ENCODE data around the gene BBS1. TPM values are rescaled to one million over a fixed set of nuclear protein-coding genes. Genes with fewer than 3 reads are reported as not detected.

BBS1 gene
- total RNA-seq, 1 donor from 2014 or later: 35.8 TPM

DNA sequence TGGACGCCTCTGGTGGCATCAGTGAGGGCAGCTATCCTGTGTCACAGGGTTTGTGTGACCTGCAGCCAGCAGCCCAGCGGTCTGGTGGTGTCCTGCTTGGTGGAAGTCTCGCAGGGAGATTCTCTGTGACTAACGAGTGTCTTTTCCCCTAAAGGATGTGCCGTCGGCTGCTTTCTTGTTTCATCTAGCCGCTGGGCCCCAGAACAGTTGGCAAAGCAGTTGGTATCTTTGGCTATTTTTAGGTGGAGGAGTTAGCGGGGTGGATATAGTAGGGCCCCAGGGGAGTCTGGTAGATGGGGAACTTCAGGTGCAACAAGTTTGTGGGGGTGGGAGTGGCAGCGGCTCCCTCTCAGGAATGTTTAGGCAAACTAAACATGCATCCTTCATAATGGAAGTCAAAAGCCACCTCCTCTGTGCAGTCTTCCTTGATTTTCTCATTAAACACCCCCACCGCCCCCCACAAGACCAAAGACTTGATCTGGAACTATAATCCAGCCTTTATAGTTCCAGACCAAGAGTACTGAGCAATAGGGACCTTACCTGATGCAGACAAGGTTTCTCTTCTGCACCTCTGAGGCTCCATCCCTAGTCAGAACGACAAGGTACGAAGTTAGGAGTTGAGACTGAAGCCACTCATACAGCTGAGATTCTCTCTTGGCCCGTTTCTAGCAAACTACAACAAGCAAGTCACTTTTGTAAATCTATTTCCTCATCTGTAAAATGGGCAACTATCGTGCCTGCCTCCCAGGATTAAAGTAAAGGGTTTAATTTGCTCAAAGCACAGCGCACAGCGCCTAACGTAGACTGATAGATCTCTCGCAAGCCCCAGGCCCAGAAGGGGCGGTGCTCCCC is 44.8 kb upstream of the BBS1 start:
- H3K4me1 Mint-ChIP-seq (ENCODE audit: unreplicated experiment): peaks cover 9% of the 10 kb centered on the region
- peak overlapping the region; percentile 74 for H3K27ac Mint-ChIP-seq (ENCODE audit: unreplicated experiment)
- TF ChIP-seq, protein P1, sequence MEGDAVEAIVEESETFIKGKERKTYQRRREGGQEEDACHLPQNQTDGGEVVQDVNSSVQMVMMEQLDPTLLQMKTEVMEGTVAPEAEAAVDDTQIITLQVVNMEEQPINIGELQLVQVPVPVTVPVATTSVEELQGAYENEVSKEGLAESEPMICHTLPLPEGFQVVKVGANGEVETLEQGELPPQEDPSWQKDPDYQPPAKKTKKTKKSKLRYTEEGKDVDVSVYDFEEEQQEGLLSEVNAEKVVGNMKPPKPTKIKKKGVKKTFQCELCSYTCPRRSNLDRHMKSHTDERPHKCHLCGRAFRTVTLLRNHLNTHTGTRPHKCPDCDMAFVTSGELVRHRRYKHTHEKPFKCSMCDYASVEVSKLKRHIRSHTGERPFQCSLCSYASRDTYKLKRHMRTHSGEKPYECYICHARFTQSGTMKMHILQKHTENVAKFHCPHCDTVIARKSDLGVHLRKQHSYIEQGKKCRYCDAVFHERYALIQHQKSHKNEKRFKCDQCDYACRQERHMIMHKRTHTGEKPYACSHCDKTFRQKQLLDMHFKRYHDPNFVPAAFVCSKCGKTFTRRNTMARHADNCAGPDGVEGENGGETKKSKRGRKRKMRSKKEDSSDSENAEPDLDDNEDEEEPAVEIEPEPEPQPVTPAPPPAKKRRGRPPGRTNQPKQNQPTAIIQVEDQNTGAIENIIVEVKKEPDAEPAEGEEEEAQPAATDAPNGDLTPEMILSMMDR (IDR thresholded peaks at IDR 0.05; ENCODE audit: unreplicated experiment): no peak
- no peak for DNase-seq (ENCODE audit: low spot score)
- no peaks in the 10 kb centered on the region for H3K36me3 Mint-ChIP-seq (ENCODE audit: low read depth, unreplicated experiment)
- peak overlapping the region; percentile 91 for H3K4me3 Mint-ChIP-seq (ENCODE audit: unreplicated experiment)
- no peaks in the 10 kb centered on the region for H3K9me3 Mint-ChIP-seq (ENCODE audit: unreplicated experiment)
- peaks cover 16% of the 10 kb centered on the region for H3K27me3 Mint-ChIP-seq (ENCODE audit: unreplicated experiment)

DNA sequence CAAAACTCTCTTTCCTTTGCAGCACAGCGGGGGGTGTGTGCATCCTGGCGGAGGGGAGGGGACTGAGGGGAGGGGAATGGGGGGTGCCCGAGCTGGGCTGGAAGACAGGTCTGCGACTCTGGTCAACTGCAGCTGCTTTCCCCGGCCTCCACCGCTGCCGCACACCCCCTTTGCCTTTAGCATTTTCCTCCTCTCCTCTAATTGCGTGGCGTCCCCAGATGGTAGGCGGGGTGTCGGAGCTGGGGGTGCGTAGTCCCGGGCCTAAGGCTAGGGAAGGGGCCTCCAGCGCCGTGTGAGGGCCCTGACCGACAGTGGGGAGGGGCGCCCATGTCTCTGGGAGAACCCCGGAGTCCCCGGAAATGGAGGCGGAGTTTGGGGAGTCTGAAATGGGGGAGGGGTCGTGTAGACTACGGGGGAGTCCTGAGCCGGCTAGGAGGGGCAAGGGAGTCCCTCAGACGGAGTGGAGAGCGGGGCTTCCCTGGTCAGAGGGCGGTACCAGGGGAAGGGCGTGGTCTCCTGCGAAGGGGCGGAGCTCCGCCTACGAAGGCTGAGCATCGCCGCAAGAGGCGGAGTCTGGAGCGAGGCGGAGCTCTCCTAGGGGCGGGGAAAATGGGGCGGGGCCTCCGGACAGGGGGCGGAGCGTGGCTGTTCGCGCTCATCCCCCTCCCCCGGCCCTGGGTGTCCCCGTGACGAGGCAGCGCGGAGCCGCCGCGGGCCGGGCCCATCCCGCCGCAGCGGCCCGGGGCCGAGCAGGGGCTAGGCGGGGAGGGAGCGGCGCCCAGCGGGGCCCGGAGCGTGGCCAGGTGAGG is 44.0 kb upstream of the BBS1 start, which contains the start of gene PELI3:
Gene PELI3 (plus strand): TSS at position 681 of the 809 bp plus-strand sequence. CDS start 1,224 bp downstream, outside the sequence.
- H3K4me3 Mint-ChIP-seq (ENCODE audit: unreplicated experiment): peak within 1 kb of the TSS; percentile 93
- no peaks in the 10 kb centered on the region for H3K36me3 Mint-ChIP-seq (ENCODE audit: low read depth, unreplicated experiment)
- peaks cover 16% of the 10 kb centered on the region for H3K27me3 Mint-ChIP-seq (ENCODE audit: unreplicated experiment)
- peaks cover 9% of the 10 kb centered on the region for H3K4me1 Mint-ChIP-seq (ENCODE audit: unreplicated experiment)
- peak within 1 kb of the TSS; percentile 74 for H3K27ac Mint-ChIP-seq (ENCODE audit: unreplicated experiment)
- peak; percentile 97 for DNase-seq (ENCODE audit: low spot score)
- TF ChIP-seq, protein P1 (IDR thresholded peaks at IDR 0.05; ENCODE audit: unreplicated experiment): no peak
- H3K9me3 Mint-ChIP-seq (ENCODE audit: unreplicated experiment): no peaks in the 10 kb centered on the region

DNA sequence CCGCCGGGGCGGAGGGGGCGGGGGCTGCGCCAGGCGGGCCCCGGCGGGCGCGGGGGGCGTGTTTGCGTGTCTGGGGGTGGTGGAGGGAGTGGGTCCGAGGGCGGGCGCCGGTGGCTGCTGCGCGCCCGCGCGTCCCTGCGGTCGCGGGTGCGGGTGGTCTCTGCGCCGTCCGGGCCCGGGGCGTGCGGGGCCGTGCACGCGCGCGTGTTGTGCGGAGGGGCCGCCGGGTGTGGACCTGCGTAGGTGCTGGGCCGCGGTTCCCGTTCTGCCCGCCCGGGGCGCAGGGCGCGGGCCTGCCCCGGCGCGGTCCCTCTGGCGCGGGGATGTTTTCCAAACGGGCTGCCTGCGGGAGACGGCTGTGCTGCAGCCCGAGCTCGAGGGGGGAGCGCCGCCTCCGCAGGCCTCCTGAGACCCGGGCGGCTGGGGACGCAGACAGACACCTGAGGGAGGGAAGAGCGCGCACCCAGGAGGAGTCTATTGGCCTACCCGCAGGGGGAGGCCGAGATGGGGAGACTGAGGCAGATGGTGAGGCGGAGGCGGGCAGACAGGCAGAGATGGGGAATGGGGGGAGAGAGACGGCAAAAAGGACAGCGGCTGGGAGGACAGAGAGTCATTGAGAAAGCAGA is 43.3 kb upstream of the BBS1 start:
- Mint-ChIP-seq H3K4me3 (ENCODE audit: unreplicated experiment) (peak overlapping the region; percentile 93), H3K4me1 (ENCODE audit: unreplicated experiment) (peaks cover 9% of the 10 kb centered on the region), H3K27me3 (ENCODE audit: unreplicated experiment) (peaks cover 16% of the 10 kb centered on the region), H3K27ac (ENCODE audit: unreplicated experiment) (no peak overlapping the region), H3K36me3 (ENCODE audit: low read depth, unreplicated experiment) (no peaks in the 10 kb centered on the region), H3K9me3 (ENCODE audit: unreplicated experiment) (no peaks in the 10 kb centered on the region)
- DNase-seq (ENCODE audit: low spot score): peak; percentile 55
- TF ChIP-seq, protein P1 (IDR thresholded peaks at IDR 0.05; ENCODE audit: unreplicated experiment): peak; percentile 41

DNA sequence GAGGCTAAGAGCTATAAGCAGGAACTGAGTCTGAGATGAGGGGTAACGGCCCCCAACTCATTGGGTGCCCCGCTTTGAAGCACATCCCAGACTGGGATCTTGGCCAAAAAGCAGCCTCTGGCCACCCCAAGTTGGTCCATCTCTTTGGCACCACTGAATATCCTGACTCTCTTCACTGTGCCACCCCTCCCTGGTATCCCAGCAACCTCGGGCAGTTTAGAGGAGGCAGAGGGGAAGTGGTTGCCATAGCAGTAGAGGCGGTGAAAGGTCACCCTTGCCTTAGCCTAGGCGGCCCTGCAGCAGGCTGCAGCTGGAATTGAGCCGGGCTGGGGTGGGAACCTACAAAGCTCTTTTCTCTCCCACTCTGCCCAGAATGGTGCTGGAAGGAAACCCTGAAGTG is 42.7 kb upstream of the BBS1 start:
- no peak overlapping the region for H3K27ac Mint-ChIP-seq (ENCODE audit: unreplicated experiment)
- peak overlapping the region; percentile 93 for H3K4me3 Mint-ChIP-seq (ENCODE audit: unreplicated experiment)
- H3K4me1 Mint-ChIP-seq (ENCODE audit: unreplicated experiment): peaks cover 9% of the 10 kb centered on the region
- H3K27me3 Mint-ChIP-seq (ENCODE audit: unreplicated experiment): peaks cover 14% of the 10 kb centered on the region
- TF ChIP-seq, protein P1 (IDR thresholded peaks at IDR 0.05; ENCODE audit: unreplicated experiment): no peak
- no peaks in the 10 kb centered on the region for H3K36me3 Mint-ChIP-seq (ENCODE audit: low read depth, unreplicated experiment)
- no peaks in the 10 kb centered on the region for H3K9me3 Mint-ChIP-seq (ENCODE audit: unreplicated experiment)
- no peak for DNase-seq (ENCODE audit: low spot score)
